Fibroblast of skin of left quadriceps (primary cell): ENCODE data around the gene RXRB.
"Not testable (repeated sequence)": the region's sequence is repeated elsewhere in the genome, so short reads cannot be mapped to it uniquely, and the experiment has no call there.

Experiments used
- DNase-seq, 2 experiments: peaks; one replicate each; pipeline ENCODE4 v3.0.0-alpha.2; 2013; ENCODE audit warnings: low read depth in 2 of 2

The RXRB gene

DNA sequence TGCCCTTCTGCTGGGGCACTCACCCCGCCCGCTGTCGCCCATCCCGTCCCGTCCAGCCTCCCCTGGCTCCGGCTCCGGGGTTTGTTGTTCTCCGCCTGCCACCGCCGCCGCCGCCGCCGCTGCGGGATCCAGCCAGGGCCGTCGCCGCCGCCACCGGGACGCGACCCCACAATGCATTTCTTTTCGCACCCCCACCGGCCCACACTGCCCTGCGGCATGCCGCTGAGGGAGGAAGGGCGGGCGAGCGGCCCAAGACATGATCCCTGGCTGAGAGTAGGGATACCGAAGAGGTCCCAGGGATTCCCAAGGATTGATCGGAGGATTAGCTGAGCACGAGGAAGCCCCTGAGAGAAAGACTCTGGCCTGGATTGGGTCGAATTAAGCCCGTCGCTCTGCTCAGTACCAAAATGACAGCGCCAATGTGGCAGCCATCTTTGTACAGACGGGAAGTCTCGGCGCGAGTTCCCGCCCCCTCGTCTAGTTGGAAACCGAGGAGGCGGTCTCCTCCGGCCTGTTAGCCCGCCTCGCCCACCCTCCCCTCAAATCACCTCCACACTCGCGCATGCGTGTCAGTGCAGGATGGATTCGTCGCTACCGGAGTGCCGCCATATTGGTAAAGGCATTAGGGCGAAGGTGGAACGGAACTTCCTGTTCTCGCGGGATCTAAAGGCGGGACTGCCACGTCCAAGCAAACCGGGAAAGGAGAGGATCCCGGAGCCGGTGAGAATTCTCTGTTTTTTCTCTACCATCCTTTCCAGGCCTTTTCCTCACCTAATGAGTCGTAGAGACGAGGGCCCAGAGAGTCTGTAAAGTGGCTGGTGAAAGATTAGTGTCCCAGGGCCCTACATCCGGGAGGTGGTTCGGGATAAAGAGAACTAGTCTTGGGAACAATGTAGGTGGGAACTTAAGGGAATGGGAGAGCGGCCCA, at the start of gene RXRB, which contains the start of gene SLC39A7:
TSS of gene RXRB (minus strand) at position 447 of the 928 bp plus-strand sequence. CDS start at position 258, 189 bp downstream.
TSS of gene SLC39A7 (plus strand) at position 649 of the 928 bp plus-strand sequence. CDS start 379 bp downstream, outside the sequence.
- DNase-seq, result peak; percentile 99

GRCh38 chr6:33249732-33250630, 49.5 kb upstream of the RXRB start:
- peak in 1 of 2 experiments; percentile 32 for DNase-seq

GRCh38 chr6:33248932-33249731, 48.7 kb upstream of the RXRB start:
- peak; percentile 99 for DNase-seq

GRCh38 chr6:33248643-33248931, 48.1 kb upstream of the RXRB start:
- peak in 1 of 2 experiments; percentile 27 for DNase-seq

DNA sequence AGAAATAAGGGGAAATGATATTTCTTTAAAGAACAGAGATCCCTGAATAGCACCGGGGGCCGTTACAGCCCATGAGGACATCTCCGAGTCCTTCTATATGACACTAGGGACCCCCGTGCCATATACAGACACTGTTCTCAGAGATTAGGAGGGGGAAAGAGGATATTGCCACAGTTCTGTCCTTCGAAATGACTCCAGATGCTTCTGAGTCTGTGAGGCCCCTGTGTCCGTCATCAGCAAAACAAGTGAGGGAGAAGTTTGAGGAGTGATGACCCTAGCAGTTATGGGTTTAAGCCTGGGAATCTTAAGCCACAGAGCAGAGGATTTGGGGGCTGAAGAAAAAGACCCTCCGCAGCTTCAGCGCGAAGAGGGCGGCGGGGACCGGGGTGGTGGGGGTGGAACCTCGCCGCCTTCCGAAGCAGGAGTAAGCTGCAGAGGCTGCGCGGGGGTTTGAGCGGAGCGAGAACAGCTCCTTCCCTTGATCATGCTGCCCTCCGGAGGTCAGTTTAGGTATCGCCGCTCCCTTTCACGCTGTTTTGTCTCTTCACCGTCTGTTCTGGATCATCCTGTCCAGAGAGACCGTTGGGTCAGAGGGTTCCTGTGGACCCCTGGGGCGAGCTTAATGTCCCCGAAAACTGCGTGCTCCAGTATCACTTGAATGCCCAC, 47.6 kb upstream of the RXRB start:
- DNase-seq, result peak; percentile 67 to 72

DNA sequence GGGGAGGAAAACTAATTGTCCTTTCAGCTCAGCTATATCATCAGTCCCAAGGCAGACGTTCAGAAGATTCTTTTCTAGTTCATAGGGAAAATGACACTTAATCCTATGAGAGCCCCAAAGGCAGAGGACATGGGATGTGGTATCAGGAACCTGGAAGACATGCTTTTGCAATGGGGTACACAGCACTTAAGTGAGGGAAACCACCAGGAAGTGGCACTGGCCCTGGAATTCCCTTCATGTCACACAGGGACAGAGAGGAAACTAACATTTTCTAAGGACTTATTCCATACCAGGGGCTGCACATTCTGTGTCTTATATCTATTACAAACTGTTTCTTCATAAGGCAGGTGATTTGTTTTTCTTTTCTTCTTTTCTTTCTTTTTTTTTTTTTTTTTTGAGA, 43.0 kb upstream of the RXRB start:
- no peak for DNase-seq

DNA sequence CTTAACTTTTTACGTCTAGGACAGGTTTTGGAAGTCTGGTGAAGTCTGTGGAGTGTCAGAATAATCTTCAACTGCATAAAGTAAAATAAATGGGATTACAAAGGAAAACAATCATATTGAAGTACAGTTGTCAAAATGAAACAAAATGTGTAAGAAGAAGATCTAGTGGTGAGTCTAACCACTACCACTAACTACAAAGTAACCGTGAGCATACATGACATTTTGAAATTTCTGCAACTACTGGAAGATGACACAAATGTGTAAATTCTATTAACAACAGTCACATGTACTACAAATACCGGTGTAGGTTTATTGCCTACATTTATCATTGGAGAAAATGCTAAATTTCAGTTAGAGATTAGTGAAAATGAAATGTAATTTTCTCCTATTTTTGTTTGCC, 41.5 kb upstream of the RXRB start:
- no peak for DNase-seq

DNA sequence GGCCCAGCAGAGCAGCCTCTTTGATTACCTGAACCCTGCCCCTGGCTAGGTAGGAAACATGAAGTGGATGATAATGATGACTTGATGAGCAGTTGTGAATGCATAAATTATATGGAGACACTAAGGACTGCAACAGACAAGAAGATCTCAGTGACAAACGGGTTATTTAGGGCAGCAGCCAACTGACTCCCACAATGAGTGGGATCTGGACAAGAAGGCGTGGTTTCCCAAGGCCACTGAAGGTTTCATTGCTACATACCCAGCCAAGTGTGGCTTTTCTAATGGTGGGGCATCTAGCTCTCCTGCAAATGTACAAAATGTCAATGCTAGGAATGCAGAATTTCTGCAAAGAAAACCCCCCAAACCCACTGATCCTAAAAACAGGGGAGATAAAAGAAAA, 37.3 kb upstream of the RXRB start:
- no peak for DNase-seq

DNA sequence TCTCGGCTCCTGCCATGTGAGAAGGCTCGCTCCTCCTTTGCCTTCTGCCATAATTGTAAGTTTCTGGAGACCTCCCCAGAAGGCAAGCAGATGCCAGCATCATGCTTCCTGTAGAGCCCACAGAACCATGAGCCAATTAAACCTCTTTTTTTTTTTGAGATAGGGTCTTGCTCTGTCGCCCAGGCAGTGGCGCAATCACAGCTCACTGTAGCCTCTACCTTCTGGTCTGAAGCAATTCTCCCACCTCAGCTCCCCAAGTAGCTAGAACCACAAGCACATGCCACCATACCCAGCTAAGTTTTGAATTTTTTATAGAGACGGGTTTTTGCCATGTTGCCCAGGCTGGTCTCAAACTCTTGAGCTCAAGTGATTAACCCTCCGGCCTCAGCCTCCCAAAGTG, 36.4 kb upstream of the RXRB start:
- DNase-seq, result no peak

DNA sequence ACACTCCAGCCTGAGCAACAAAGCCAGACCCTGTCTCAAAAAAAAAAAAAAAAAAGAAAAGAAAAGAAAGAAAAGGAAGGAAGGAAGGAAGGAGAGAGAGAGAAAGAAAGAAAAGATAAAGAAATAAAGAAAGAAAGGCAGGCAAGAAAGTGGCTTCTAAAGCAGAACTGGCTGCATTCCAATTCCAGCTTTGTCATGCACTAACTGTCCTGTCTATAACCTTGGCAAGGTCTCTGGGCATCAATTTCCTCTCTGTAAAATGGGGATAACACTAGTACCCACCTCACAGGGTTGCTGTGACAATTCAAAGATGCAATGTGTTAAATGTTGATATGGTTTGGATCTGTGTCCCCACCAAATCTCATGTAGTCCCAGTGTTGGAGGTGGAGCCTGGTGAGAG, 35.9 kb upstream of the RXRB start:
- DNase-seq, result no peak

DNA sequence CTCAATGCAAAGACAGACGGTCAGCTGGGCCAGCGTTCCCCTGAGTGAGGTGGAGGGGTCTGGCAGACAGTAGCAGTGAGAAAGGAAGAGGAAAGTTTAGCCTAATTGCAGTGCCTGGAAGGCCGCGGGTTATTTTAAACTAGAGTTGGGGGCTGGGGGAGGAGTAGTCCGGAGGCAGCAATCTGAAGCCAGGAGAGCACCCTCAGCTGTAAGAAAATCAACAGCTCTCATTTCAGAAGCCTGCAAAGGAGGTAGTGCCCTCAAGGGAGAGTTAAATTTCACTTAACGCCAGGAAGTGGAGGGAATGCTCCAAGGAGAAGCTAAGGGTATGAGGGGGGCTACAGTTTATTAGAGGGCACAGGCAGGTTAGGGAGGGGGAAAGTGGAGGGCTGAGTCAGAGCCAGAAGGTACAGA, 34.8 kb upstream of the RXRB start:
- DNase-seq, result no peak

- DNase-seq, result not testable (repeated sequence)
These were observed 26.1 kb upstream of the RXRB start for GRCh38 chr6:33226503-33227120.

- DNase-seq, result no peak
These were observed 17.2 kb upstream of the RXRB start for GRCh38 chr6:33217681-33218080.

DNA sequence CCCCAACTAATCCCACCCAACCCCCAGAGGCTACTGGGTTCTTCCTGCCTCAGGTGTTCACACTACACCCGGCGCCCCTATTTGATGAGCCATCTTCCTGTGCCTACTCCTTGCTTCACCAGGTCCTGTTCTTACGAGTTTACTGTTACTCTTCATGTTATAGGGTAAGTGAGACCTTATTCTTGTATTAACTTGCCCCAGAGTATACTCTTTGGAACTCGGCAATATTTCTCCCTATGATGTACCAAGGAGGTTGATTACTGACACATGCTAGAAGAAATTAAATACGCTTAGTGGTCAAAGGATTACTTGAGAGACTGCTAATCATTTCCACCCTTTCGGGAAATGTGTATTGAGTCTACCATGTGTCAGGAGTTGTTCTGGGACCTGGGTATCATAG, 16.8 kb upstream of the RXRB start:
- DNase-seq, result no peak

- DNase-seq, result no peak
These were observed 15.7 kb upstream of the RXRB start for GRCh38 chr6:33216117-33216649.

DNA sequence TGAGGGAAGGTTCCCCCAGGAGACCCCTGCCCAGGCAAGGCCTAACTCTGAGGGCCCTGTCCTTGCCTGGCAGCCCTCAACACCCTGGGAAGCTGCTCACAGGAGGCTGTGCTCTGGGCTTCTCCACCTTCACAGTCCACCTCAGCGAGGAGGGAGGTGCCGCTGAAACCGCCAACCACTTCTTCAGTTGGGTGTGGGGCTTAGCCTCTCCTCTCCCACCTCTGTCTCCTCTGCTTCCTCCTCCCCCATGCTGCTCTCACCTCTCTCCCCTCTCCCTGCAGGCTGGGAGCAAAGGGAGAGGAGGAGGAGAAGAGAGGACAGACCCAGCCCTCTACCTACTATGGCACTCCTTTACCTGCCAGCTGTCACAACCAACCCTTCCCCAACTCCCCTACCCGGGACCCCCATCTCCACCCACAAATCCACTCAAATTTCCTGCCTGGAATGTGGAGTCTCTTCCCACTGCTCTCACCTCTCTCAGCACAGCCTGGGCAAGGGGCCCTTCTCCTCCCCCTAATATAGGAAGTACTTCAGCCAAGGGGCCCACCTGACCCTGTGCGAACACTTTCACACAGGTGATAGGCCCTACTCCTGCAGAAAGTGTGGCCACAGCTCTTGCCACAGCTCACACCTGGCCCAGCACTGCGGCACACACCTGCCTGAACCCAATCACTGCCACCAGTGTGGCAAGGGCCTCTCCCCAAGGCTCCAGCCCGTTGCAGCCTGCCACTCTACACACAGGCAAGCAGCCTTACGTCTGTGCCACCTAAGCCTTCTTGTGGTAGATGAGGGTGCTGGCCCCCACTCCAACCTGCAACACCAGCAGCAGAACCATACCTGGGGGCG, 15.0 kb upstream of the RXRB start:
- DNase-seq, result no peak

GRCh38 chr6:33213989-33214335, 13.5 kb upstream of the RXRB start:
- no peak for DNase-seq

DNA sequence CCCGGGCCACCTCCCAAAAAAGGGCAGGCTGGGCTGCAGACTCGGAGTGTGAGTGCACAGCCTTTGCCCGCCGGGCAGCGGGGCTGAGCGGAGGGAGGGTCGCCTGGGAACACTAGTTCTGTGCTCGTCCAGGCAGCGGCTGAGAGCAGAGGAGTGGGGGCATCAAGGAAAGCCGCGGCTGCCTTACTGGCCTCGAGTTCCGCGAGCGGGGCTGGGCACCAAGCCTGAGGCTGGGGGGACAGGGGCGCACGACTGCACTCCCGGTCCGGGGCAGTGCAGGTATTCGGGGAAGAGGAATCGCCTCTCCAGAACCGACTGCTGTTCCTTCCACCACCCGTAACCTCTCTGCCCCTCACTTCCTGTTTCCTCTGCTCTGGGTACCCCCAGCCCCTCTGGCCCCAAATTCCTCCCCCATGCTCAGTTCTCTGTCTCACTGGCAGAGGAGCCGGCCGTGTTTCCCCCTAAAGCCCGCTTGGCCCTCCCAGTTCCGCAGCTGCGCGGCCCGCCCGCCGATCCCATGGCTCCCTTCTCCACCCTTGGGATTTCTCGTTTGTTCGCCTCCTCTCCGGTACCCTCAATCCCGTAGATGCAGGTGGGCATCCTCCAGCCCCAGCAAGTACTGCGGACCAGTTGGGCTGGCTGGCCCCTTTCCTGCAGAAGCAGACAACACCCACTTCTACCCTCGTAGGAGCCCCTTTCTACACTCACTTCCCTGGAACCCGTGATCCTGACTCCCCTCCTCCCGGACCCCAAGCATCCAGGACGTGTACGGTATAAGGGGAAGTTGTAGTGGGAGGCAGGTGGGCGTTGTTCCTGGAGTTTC, 12.9 kb upstream of the RXRB start:
- no peak for DNase-seq

- DNase-seq, result no peak
These were observed 12.3 kb upstream of the RXRB start for GRCh38 chr6:33212857-33213165.
